A549 (cell line): Measurements from ENCODE around the gene STX18. TPM values are rescaled to one million over a fixed set of nuclear protein-coding genes. Genes with fewer than 3 reads are reported as not detected.
"Not testable (repeated sequence)": the region's sequence is repeated elsewhere in the genome, so short reads cannot be mapped to it uniquely, and the experiment has no call there.

Source experiments
- ATAC-seq, 2 experiments: fragments of 200-7000 bp in 1 of 2; fragments of >200 bp in 1 of 2; cut with Nextera tagmentation in 1 of 2; cut with Tn5 transposase in 1 of 2; 3 replicates each; pipeline versions ENCODE4 v1.8.0 to v1.9.1; 2018 to 2020; ENCODE audit warnings: mild to moderate bottlenecking in 1 of 2, moderate library complexity in 1 of 2
- CTCF ChIA-PET: fragments of 300-600 bp; sonication (Branson Sonifier 250); formaldehyde crosslinking; extraction: SDS; loops from one replicate; lab custom pipeline; 2021; ENCODE audit warnings: antibody characterized with exemption, inconsistent platforms; lab: Yijun Ruan, JAX
- POLR2A ChIA-PET: fragments of 350-600 bp; formaldehyde crosslinking; extraction: SDS; loops from one replicate; lab custom pipeline; 2021; ENCODE audit warnings: antibody characterized with exemption, inconsistent platforms; lab: Yijun Ruan, JAX
- DNase-seq, 2 experiments: peaks; one replicate each; pipeline versions ENCODE4 v3.0.0 to v3.0.0-alpha.2; 2011 to 2016; ENCODE audit warnings: low read depth in 1 of 2, low spot score in 1 of 2
- FAIRE-seq: peaks from 2 replicates; lab custom pipeline; 2011; peaks lifted over from hg19 to GRCh38; lab: Jason Lieb, UNC
- H3K27ac ChIP-seq, 2 experiments: fragments of >200 bp; sonication (Bioruptor Twin); formaldehyde crosslinking; 3 replicates each; pipeline ENCODE4 v1.5.1; 2016 to 2017
- H3K4me1 ChIP-seq: fragments of >200 bp; sonication (Bioruptor Twin); formaldehyde crosslinking; 3 replicates; pipeline ENCODE4 v1.6.1; 2016
- H3K4me2 ChIP-seq: fragments of >200 bp; sonication (Bioruptor Twin); formaldehyde crosslinking; 3 replicates; pipeline ENCODE4 v1.6.1; 2016
- H3K4me3 ChIP-seq: fragments of >200 bp; sonication (Bioruptor Twin); formaldehyde crosslinking; 3 replicates; pipeline ENCODE4 v1.5.1; 2016
- H3K9me3 ChIP-seq: fragments of >200 bp; sonication (Bioruptor Twin); formaldehyde crosslinking; 3 replicates; pipeline ENCODE4 v1.6.1; 2016
- FOSB ChIP-seq: fragments of 250-450 bp; sonication (Bioruptor Pico); IDR thresholded peaks from 2 replicates; pipeline ENCODE4 v1.5.0; 2020; ENCODE audit warnings: mild to moderate bottlenecking, moderate library complexity
- HOXB13 ChIP-seq: fragments of 250-450 bp; sonication (Bioruptor Pico); IDR thresholded peaks from 2 replicates; pipeline ENCODE4 v1.5.0; 2020; ENCODE audit warnings: low read depth, mild to moderate bottlenecking, moderate library complexity
- JUNB ChIP-seq: fragments of >200 bp; sonication (Bioruptor Twin); formaldehyde crosslinking; IDR thresholded peaks from 2 replicates; pipeline ENCODE4 v1.6.1; 2016
- MYC ChIP-seq: IDR thresholded peaks from 2 replicates; pipeline ENCODE4 v1.6.1; 2012; ENCODE audit warnings: mild to moderate bottlenecking, inconsistent platforms, low read length, improper control_type of control experiment, borderline replicate concordance
- NPAS2 ChIP-seq: fragments of 250-450 bp; sonication (Bioruptor Pico); IDR thresholded peaks from 2 replicates; pipeline ENCODE4 v1.8.0; 2022; ENCODE audit warnings: mild to moderate bottlenecking, moderate library complexity, borderline replicate concordance
- RAD21 ChIP-seq, 2 experiments: fragments of >200 bp in 1 of 2; sonication (Bioruptor Twin) in 1 of 2; formaldehyde crosslinking in 1 of 2; IDR thresholded peaks in 1 of 2; conservative IDR thresholded peaks in 1 of 2; 2 replicates in 1 of 2; 3 replicates in 1 of 2; pipeline ENCODE4 v1.6.1; 2012 to 2018; ENCODE audit warnings: inconsistent platforms in 1 of 2
- RCOR1 ChIP-seq: fragments of 150-350 bp; IDR thresholded peaks from 2 replicates; pipeline ENCODE4 v1.6.1; 2014; ENCODE audit warnings: antibody characterized with exemption, low read length, low read depth
- RNF2 ChIP-seq: fragments of 200-600 bp; sonication (generic); IDR thresholded peaks from 2 replicates; pipeline ENCODE4 v1.6.1; 2016; ENCODE audit warnings: low read depth, mild to moderate bottlenecking, antibody characterized with exemption, moderate library complexity, borderline replicate concordance
- SMC3 ChIP-seq: fragments of >200 bp; sonication (Bioruptor Twin); formaldehyde crosslinking; IDR thresholded peaks from 3 replicates; pipeline ENCODE4 v1.6.1; 2018; ENCODE audit warnings: inconsistent platforms
- TFCP2L1 ChIP-seq: fragments of 250-450 bp; sonication (Bioruptor Pico); IDR thresholded peaks from 2 replicates; pipeline ENCODE4 v1.5.0; 2021; ENCODE audit warnings: mild to moderate bottlenecking
- TP53 ChIP-seq: fragments of 250-450 bp; sonication (Bioruptor Pico); IDR thresholded peaks from 2 replicates; pipeline ENCODE4 v1.5.0; 2021; ENCODE audit warnings: mild to moderate bottlenecking, moderate library complexity
- WGBS: methylation state at CpG from one replicate; pipeline ENCODE4 v1.1.6; 2017; ENCODE audit errors: missing lambda C conversion rate; 5-methylcytosine and 5-hydroxymethylcytosine counted together
- polyA plus RNA-seq, 4 experiments: library from polyadenylated mRNA; depleted of rRNA in 3 of 4; stranded (reverse); fragments of >200 nt; fragmentation: RNase III in 1 of 4; extraction: RNeasy Plus Mini Kit Qiagen cat#74134 plus additional on column Dnase treatment in 1 of 4; gene quantifications; 2 replicates in 3 of 4; 3 replicates in 1 of 4; pipeline ENCODE4 v1.2.3, GENCODE V29; 2011 to 2017
- TF ChIP-seq, protein P1 (sequence below): fragments of 450-650 bp; IDR thresholded peaks from 2 replicates; pipeline ENCODE4 v1.6.1; 2014; ENCODE audit warnings: antibody characterized with exemption

Gene STX18
- polyA plus RNA-seq, 2 of the 4 experiments (the other 2 are of a cell fraction) = 13.4 to 19.6 TPM

GRCh38 chr4:4574052-4574451, 32.2 kb upstream of the STX18 start:
- no peak for FAIRE-seq
- H3K4me3 ChIP-seq = no peak overlapping the region
- CTCF ChIA-PET = interaction anchor here (0.9 to 1.9 kb wide), 6 partner anchors 9 to 61 kb away, joined by 3 to 5 read pairs (median 4); partner anchors contain the start of gene STX18
- no peak overlapping the region for H3K27ac ChIP-seq
- WGBS = 89% methylated on average over 4 of the region's 5 CpGs
- H3K4me2 ChIP-seq = no peak overlapping the region
- H3K4me1 ChIP-seq = no peaks in the 10 kb centered on the region
- no peaks in the 10 kb centered on the region for H3K9me3 ChIP-seq
- TF ChIP-seq MYC (no peak), SMC3 (no peak), JUNB (no peak), RAD21 (conservative IDR thresholded peaks at IDR 0.05 in 1 of 2, IDR thresholded peaks at IDR 0.05 in 1 of 2) (no peak), RNF2 (no peak)
- POLR2A ChIA-PET = no interaction called here
- DNase-seq = no peak
- no peak for ATAC-seq

- Histone ChIP-seq H3K27ac (no peak overlapping the region), H3K4me2 (no peak overlapping the region), H3K4me3 (no peak overlapping the region), H3K4me1 (no peaks in the 10 kb centered on the region), H3K9me3 (no peaks in the 10 kb centered on the region)
- ChIA-PET POLR2A (no interaction called here), CTCF (interaction anchor here (0.8 to 1.4 kb wide), 5 partner anchors 11 to 313 kb away, joined by 3 to 5 read pairs (median 3); partner anchors contain the start of gene STX18)
- WGBS = 70% methylated on average over 2 of the region's 2 CpGs
- no peak for TF ChIP-seq TP53
- TF ChIP-seq, protein P1, sequence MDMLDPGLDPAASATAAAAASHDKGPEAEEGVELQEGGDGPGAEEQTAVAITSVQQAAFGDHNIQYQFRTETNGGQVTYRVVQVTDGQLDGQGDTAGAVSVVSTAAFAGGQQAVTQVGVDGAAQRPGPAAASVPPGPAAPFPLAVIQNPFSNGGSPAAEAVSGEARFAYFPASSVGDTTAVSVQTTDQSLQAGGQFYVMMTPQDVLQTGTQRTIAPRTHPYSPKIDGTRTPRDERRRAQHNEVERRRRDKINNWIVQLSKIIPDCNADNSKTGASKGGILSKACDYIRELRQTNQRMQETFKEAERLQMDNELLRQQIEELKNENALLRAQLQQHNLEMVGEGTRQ = no peak
- ATAC-seq (no peak), DNase-seq (no peak), FAIRE-seq (no peak)
Observed at GRCh38 chr4:4572821-4573220, 31.0 kb upstream of the STX18 start.

DNA sequence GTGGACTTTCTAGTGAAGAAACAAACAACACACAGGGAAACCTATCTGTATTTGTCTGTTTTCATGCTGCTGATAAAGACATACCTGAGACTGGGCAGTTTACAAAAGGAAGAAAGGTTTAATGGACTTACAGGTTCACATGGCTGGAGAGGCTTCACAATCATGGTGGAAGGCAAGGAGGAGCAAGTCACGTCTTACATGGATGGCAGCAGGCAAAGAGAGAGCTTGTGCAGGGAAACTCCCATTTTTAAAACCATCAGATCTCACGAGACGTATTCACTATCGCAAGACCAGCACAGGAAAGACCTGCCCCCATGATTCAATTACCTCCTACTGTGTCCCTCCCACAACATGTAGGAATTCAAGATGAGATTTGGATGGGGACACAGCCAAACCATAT, 28.0 kb upstream of the STX18 start:
- ATAC-seq, H3K4me1 ChIP-seq, H3K4me2 ChIP-seq, POLR2A ChIA-PET, FAIRE-seq, H3K4me3 ChIP-seq, H3K27ac ChIP-seq, H3K9me3 ChIP-seq, DNase-seq, CTCF ChIA-PET: not testable (repeated sequence)
- 95% methylated on average over 4 of the region's 4 CpGs for WGBS

- DNase-seq (no peak), ATAC-seq (no peak), FAIRE-seq (no peak)
- Histone ChIP-seq H3K9me3 (no peaks in the 10 kb centered on the region), H3K4me1 (no peaks in the 10 kb centered on the region), H3K4me3 (no peak overlapping the region), H3K4me2 (no peak overlapping the region), H3K27ac (no peak overlapping the region)
- 71% methylated on average over 3 of the region's 3 CpGs for whole genome bisulfite sequencing
- ChIA-PET POLR2A (no interaction called here), CTCF (interaction anchor here (0.9 kb wide), 1 partner anchor 100 kb away, joined by 3 read pairs; no protein-coding TSS in a partner anchor)
- TF ChIP-seq HOXB13 (CRISPR knock-in tag) = no peak
Observed at GRCh38 chr4:4568806-4569427, 27.1 kb upstream of the STX18 start.

DNA sequence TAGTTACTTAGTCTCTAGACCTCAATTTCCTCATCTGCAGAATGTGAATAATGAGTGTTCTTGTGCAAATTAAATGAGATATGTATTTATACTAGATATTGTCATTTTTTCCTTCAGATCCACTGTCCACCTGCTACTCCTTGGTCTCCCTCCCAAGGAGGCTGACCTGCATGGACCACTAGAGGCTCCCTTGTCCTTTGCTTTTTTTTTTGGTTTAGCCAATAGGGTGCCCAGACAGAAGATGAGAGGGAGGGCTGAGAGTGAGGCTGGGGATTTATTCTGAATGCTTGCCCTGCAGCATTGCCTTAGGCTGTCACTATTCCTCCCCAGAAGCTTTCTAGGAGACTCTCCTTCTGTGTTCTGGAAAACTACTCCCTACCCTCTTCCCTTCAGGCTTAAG, 24.5 kb upstream of the STX18 start:
- H3K9me3 ChIP-seq, CTCF ChIA-PET, H3K27ac ChIP-seq, POLR2A ChIA-PET, H3K4me3 ChIP-seq, DNase-seq, H3K4me2 ChIP-seq, H3K4me1 ChIP-seq: not testable (repeated sequence)
- ATAC-seq = peak; percentile 88 to 92; a peak in 5 of 6 replicates
- FAIRE-seq = peak; percentile 67

DNA sequence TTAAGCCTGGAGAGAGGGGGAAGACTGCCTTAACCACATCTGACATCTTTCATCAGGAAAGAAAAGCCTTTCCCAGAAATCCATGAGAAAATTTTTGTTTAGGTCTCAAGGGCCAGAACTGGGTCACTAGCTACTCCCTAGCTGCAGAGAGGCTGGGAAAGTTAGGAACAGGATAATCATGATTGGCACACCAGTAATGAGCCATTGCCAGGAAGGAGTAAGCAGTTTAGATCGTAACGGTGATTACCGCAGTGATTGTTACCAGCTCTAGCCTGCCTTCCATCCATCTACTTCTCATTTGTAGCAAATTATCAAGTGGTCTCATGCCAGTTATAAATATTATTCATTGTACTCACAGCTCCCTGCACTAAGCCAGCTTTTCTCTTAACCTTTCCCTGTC, 22.7 kb upstream of the STX18 start:
- no peak for DNase-seq
- no peak overlapping the region for H3K4me2 ChIP-seq
- no peaks in the 10 kb centered on the region for H3K9me3 ChIP-seq
- H3K4me3 ChIP-seq = no peak overlapping the region
- H3K27ac ChIP-seq = no peak overlapping the region
- H3K4me1 ChIP-seq = no peaks in the 10 kb centered on the region
- TF ChIP-seq RCOR1 = no peak
- no peak for TF ChIP-seq FOSB (CRISPR knock-in tag)
- TF ChIP-seq TFCP2L1 (CRISPR knock-in tag) = no peak
- TF ChIP-seq JUNB = no peak
- no peak for TF ChIP-seq NPAS2 (CRISPR knock-in tag)
- no peak for ATAC-seq
- WGBS = 98% methylated on average over 3 of the region's 3 CpGs
- no peak for FAIRE-seq
- ChIA-PET POLR2A (no interaction called here), CTCF (interaction anchor here (0.7 to 1.7 kb wide), 3 partner anchors 10 to 20 kb away, joined by 3 to 4 read pairs (median 4); no protein-coding TSS in a partner anchor)
